Breast epithelium (tissue), 3 donors: ENCODE data around the gene UBE2E1.

Experiments used
- CTCF ChIP-seq, 3 donors: fragments of 450-650 bp; IDR thresholded peaks; one replicate each; pipeline ENCODE4 v1.5.1; 2016 to 2017; ENCODE audit warnings: antibody characterized with exemption in 3 of 3, mild to moderate bottlenecking in 3 of 3, moderate library complexity in 3 of 3
- POLR2A ChIP-seq: fragments of 450-650 bp; IDR thresholded peaks from one replicate; pipeline ENCODE4 v1.6.1; 2016; ENCODE audit warnings: antibody characterized with exemption, mild to moderate bottlenecking, moderate library complexity
- POLR2AphosphoS5 ChIP-seq, 3 donors: sonication (generic); formaldehyde crosslinking; IDR thresholded peaks; one replicate each; pipeline ENCODE4 v1.6.1; 2017; ENCODE audit warnings: antibody characterized with exemption in 3 of 3

GRCh38 chr3:23909341-23909740 is 103.6 kb downstream of the UBE2E1 start:
- TF ChIP-seq CTCF (IDR thresholded peaks at IDR 0.05): no peak
- TF ChIP-seq POLR2A: no peak
- TF ChIP-seq POLR2AphosphoS5 (IDR thresholded peaks at IDR 0.05): no peak
